Esophagus squamous epithelium (tissue), 4 donors: ENCODE data around the gene WFIKKN1.

Experiments
- CTCF ChIP-seq, 6 experiments: fragments of 450-650 bp in 4 of 6; fragments of 200-600 bp in 2 of 6; sonication (generic) in 2 of 6; IDR thresholded peaks; one replicate each; pipeline ENCODE4 v1.5.1; 2016 to 2019; ENCODE audit warnings: antibody characterized with exemption in 6 of 6, mild to moderate bottlenecking in 4 of 6, moderate library complexity in 4 of 6
- POLR2A ChIP-seq, 4 donors: fragments of 450-650 bp; IDR thresholded peaks; one replicate each; pipeline ENCODE4 v1.6.1; 2017; ENCODE audit warnings: antibody characterized with exemption in 4 of 4, mild to moderate bottlenecking in 4 of 4, moderate library complexity in 3 of 4

- no peak for TF ChIP-seq CTCF (IDR thresholded peaks at IDR 0.05)
- TF ChIP-seq POLR2A (IDR thresholded peaks at IDR 0.05), result no peak
Observed at GRCh38 chr16:624526-625070, 6.2 kb upstream of the WFIKKN1 start.
